DND-41 (cell line): ENCODE data around the gene RNF13.

Source experiments
- CTCF ChIP-seq: IDR thresholded peaks from 2 replicates; pipeline ENCODE4 v1.5.1; 2012; ENCODE audit warnings: borderline replicate concordance, low read length, moderate library complexity, mild to moderate bottlenecking; ENCODE audit not compliant: poor library complexity, severe bottlenecking; ENCODE audit errors: extremely low read depth
- EZH2 ChIP-seq: IDR thresholded peaks from 3 replicates; pipeline ENCODE4 v1.6.1; 2012; ENCODE audit warnings: borderline replicate concordance, low read depth, mild to moderate bottlenecking, moderate library complexity, low read length, inconsistent platforms; ENCODE audit not compliant: severe bottlenecking

- TF ChIP-seq CTCF (no peak), EZH2 (no peak)
These were observed 609 bp downstream of the RNF13 start for GRCh38 chr3:149813367-149814281.
